CD4-positive, alpha-beta T cell treated with Interleukin-4 for 1 hour (primary cell): ENCODE measurements around the gene SLC5A1.
A peak's percentile ranks its signal among the peaks of the same experiment; 100 is the strongest.
"Not testable (repeated sequence)": the region's sequence is repeated elsewhere in the genome, so short reads cannot be mapped to it uniquely, and the experiment has no call there.

Experiments
- DNase-seq, 2 donors: peaks; one replicate each; pipeline ENCODE4 v3.0.0-alpha.2; 2020 to 2022

The SLC5A1 gene

GRCh38 chr22:32150647-32151046, 107.6 kb downstream of the SLC5A1 start:
- DNase-seq = not testable (repeated sequence)

GRCh38 chr22:32151641-32152040, 108.6 kb downstream of the SLC5A1 start:
- DNase-seq = peak in 1 of 2 donors; percentile 35

GRCh38 chr22:32154727-32155126, 111.7 kb downstream of the SLC5A1 start:
- DNase-seq = not testable (repeated sequence)

GRCh38 chr22:32157632-32158031, 114.6 kb downstream of the SLC5A1 start:
- DNase-seq = not testable (repeated sequence)

GRCh38 chr22:32158712-32159533, 115.9 kb downstream of the SLC5A1 start, which contains the start of gene C22orf42:
TSS of gene C22orf42 (minus strand) at chr22:32159303. CDS start at chr22:32159215, 88 bp downstream.
- DNase-seq = no peak

GRCh38 chr22:32160411-32160810, 117.3 kb downstream of the SLC5A1 start:
- DNase-seq = not testable (repeated sequence)
